Mesendoderm (in vitro differentiated cells): ENCODE results near the gene CYP4F2.

Source experiments
- DNase-seq: peaks from one replicate; pipeline ENCODE4 v3.0.0; 2013
- H2AK5ac ChIP-seq: 2 replicates; pipeline ENCODE4 v1.6.1; 2013; ENCODE audit warnings: low read length, inconsistent platforms
- H2BK120ac ChIP-seq: 2 replicates; pipeline ENCODE4 v1.6.1; 2013; ENCODE audit warnings: low read depth, mild to moderate bottlenecking, low read length, moderate library complexity, mixed read lengths
- H2BK15ac ChIP-seq: replicated peaks from 2 replicates; pipeline ENCODE4 v1.6.1; 2013; ENCODE audit warnings: low read depth, mild to moderate bottlenecking, moderate library complexity
- H2BK5ac ChIP-seq: 2 replicates; pipeline ENCODE4 v1.6.1; 2013; ENCODE audit warnings: low read length, inconsistent platforms
- H3K18ac ChIP-seq: 2 replicates; pipeline ENCODE4 v1.6.1; 2013; ENCODE audit warnings: mild to moderate bottlenecking, low read length, mixed read lengths
- H3K23ac ChIP-seq: one replicate; pipeline ENCODE4 v1.6.1; 2013; ENCODE audit warnings: low read length
- H3K27ac ChIP-seq: 2 replicates; pipeline ENCODE4 v1.5.1; 2013; ENCODE audit warnings: low read depth, mild to moderate bottlenecking, inconsistent platforms, low read length, moderate library complexity
- H3K27me3 ChIP-seq: 2 replicates; pipeline ENCODE4 v1.6.1; 2013; ENCODE audit warnings: low read length, control low read depth, mild to moderate bottlenecking, inconsistent platforms; ENCODE audit not compliant: insufficient read depth, poor library complexity
- H3K36me3 ChIP-seq: 2 replicates; pipeline ENCODE4 v1.6.1; 2013; ENCODE audit warnings: low read length, inconsistent platforms; ENCODE audit not compliant: control insufficient read depth, insufficient read depth
- H3K4ac ChIP-seq: one replicate; pipeline ENCODE4 v1.6.1; 2013; ENCODE audit warnings: low read depth, mild to moderate bottlenecking, low read length, moderate library complexity
- H3K4me1 ChIP-seq: 2 replicates; pipeline ENCODE4 v1.6.1; 2013; ENCODE audit warnings: low read depth, low read length, inconsistent platforms; ENCODE audit not compliant: control insufficient read depth
- H3K4me2 ChIP-seq: 2 replicates; pipeline ENCODE4 v1.6.1; 2013; ENCODE audit warnings: low read length
- H3K4me3 ChIP-seq: 2 replicates; pipeline ENCODE4 v1.5.1; 2013; ENCODE audit warnings: mild to moderate bottlenecking, low read length
- H3K56ac ChIP-seq: one replicate; pipeline ENCODE4 v1.6.1; 2013; ENCODE audit warnings: low read length
- H3K79me1 ChIP-seq: 2 replicates; pipeline ENCODE4 v1.6.1; 2013; ENCODE audit warnings: low read length, inconsistent platforms
- H3K79me2 ChIP-seq: 2 replicates; pipeline ENCODE4 v1.6.1; 2013; ENCODE audit warnings: mild to moderate bottlenecking, low read length; ENCODE audit not compliant: control insufficient read depth, insufficient read depth
- H3K9ac ChIP-seq: 2 replicates; pipeline ENCODE4 v1.6.1; 2013; ENCODE audit warnings: low read length, inconsistent platforms
- H4K5ac ChIP-seq: one replicate; pipeline ENCODE4 v1.6.1; 2013; ENCODE audit warnings: low read length
- H4K8ac ChIP-seq: one replicate; pipeline ENCODE4 v1.6.1; 2013; ENCODE audit warnings: low read depth, mild to moderate bottlenecking, control low read depth, low read length, moderate library complexity
- WGBS: extraction: QIAGEN DNeasy Blood & Tissue Kit; methylation state at CpG from one replicate; pipeline ENCODE4 v1.1.7; 2013; ENCODE audit warnings: low lambda C conversion rate, missing lambda C conversion rate; ENCODE audit not compliant: insufficient coverage; ENCODE audit errors: extremely low coverage; 5-methylcytosine and 5-hydroxymethylcytosine counted together

The CYP4F2 gene

DNA sequence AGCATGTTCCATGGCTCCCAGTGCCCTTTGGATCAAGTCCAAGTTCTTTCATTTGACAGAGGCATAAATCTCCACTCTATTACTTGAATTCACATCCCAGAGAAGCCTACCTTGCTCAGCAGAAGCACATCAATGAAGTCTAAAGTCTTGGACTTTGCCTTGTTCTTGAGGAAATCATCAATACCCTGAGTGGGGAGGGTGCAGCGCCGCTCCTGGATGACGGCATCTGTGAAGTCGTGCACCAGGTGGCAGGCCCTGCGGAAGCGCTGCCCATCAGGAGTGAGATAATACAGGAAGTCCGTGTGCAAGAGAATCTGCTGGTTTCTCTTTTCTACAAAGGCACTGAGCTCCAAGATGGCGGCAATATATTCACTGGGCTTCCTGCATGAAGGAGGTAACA is 25.8 kb upstream of the CYP4F2 start:
- H2BK5ac ChIP-seq, result no peak overlapping the region
- no peak overlapping the region for H3K23ac ChIP-seq
- H4K8ac ChIP-seq, result no peak overlapping the region
- no peak overlapping the region for H2BK120ac ChIP-seq
- H3K4me1 ChIP-seq, result no peaks in the 10 kb centered on the region
- H3K9ac ChIP-seq, result no peak overlapping the region
- no peaks in the 10 kb centered on the region for H3K79me1 ChIP-seq
- no peak overlapping the region for H3K27ac ChIP-seq
- no CpG with 5 or more reads among the region's 8 CpGs for WGBS
- no peak overlapping the region for H2BK15ac ChIP-seq
- H3K79me2 ChIP-seq, result no peaks in the 10 kb centered on the region
- H3K56ac ChIP-seq, result no peak overlapping the region
- DNase-seq, result no peak
- no peak overlapping the region for H3K18ac ChIP-seq
- no peak overlapping the region for H3K4me2 ChIP-seq
- H3K4me3 ChIP-seq, result no peak overlapping the region
- H3K27me3 ChIP-seq, result no peaks in the 10 kb centered on the region
- no peak overlapping the region for H4K5ac ChIP-seq
- no peaks in the 10 kb centered on the region for H3K36me3 ChIP-seq
- H3K4ac ChIP-seq, result no peak overlapping the region
- H2AK5ac ChIP-seq, result no peak overlapping the region

- no peak overlapping the region for H2BK5ac ChIP-seq
- no peaks in the 10 kb centered on the region for H3K4me1 ChIP-seq
- H2BK15ac ChIP-seq, result no peak overlapping the region
- no peak overlapping the region for H3K4ac ChIP-seq
- no peak overlapping the region for H2AK5ac ChIP-seq
- no peak overlapping the region for H3K56ac ChIP-seq
- H3K79me2 ChIP-seq, result no peaks in the 10 kb centered on the region
- H3K79me1 ChIP-seq, result no peaks in the 10 kb centered on the region
- no peak overlapping the region for H3K9ac ChIP-seq
- H3K27ac ChIP-seq, result no peak overlapping the region
- H4K5ac ChIP-seq, result no peak overlapping the region
- no peak overlapping the region for H4K8ac ChIP-seq
- WGBS, result no CpG with 5 or more reads among the region's 4 CpGs
- no peak overlapping the region for H3K18ac ChIP-seq
- H3K4me3 ChIP-seq, result no peak overlapping the region
- DNase-seq, result no peak
- no peaks in the 10 kb centered on the region for H3K27me3 ChIP-seq
- no peak overlapping the region for H3K4me2 ChIP-seq
- H2BK120ac ChIP-seq, result no peak overlapping the region
- no peak overlapping the region for H3K23ac ChIP-seq
- H3K36me3 ChIP-seq, result no peaks in the 10 kb centered on the region
Measured at GRCh38 chr19:15922021-15922420, 24.1 kb upstream of the CYP4F2 start.

DNA sequence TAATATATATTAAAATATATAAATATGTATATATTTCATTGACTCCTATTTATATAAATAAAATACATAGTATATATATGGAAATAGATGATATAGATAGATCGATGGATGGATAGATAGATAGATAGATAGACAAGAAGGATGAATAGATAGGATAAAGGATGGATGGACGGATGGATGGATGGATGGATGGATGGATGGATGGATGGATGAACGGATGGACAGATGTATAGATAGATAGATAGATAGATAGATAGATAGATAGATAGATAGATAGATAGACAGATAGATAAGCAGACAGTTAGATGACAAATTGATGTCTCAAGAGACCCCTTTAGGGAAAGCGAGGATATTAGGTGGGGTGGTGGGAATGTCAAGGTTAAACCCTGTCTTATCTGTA is 21.4 kb upstream of the CYP4F2 start:
- no peaks in the 10 kb centered on the region for H3K27me3 ChIP-seq
- no peak overlapping the region for H2BK15ac ChIP-seq
- H4K5ac ChIP-seq, result no peak overlapping the region
- no peak overlapping the region for H3K4ac ChIP-seq
- no peaks in the 10 kb centered on the region for H3K36me3 ChIP-seq
- H2BK5ac ChIP-seq, result no peak overlapping the region
- no peak overlapping the region for H2BK120ac ChIP-seq
- no peaks in the 10 kb centered on the region for H3K79me2 ChIP-seq
- H2AK5ac ChIP-seq, result no peak overlapping the region
- no peak overlapping the region for H3K56ac ChIP-seq
- H3K4me1 ChIP-seq, result no peaks in the 10 kb centered on the region
- DNase-seq, result no peak
- no peak overlapping the region for H4K8ac ChIP-seq
- H3K79me1 ChIP-seq, result no peaks in the 10 kb centered on the region
- no peak overlapping the region for H3K23ac ChIP-seq
- H3K4me2 ChIP-seq, result no peak overlapping the region
- H3K27ac ChIP-seq, result no peak overlapping the region
- H3K4me3 ChIP-seq, result no peak overlapping the region
- no peak overlapping the region for H3K9ac ChIP-seq
- H3K18ac ChIP-seq, result no peak overlapping the region
- 100% methylated on average over 2 of the region's 4 CpGs for WGBS

DNA sequence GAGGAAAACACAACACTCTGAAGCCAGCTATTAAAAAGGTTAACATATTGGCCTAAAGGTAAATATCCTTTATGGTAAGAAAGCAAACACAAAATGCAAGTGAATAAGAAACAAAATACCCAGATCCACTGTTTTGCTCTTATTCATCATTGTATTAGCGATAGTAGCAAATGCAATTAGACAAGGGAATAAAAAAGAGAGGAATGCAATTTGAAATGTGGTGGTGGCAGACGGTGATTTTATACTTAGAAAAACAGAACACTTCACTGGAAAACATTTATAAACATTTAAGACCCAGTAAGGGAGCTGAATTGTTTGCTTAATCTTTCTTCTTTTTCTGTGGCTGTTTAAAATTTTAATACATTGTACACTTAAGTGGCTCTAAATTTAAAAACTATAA is 17.2 kb upstream of the CYP4F2 start:
- Histone ChIP-seq H2BK120ac (no peak overlapping the region), H3K79me1 (no peaks in the 10 kb centered on the region), H3K4me2 (no peak overlapping the region), H3K79me2 (no peaks in the 10 kb centered on the region), H4K8ac (no peak overlapping the region), H3K4me3 (no peak overlapping the region), H2BK15ac (no peak overlapping the region), H3K9ac (no peak overlapping the region), H4K5ac (no peak overlapping the region), H3K23ac (no peak overlapping the region), H3K27me3 (peaks cover 2% of the 10 kb centered on the region), H3K56ac (no peak overlapping the region), H3K18ac (no peak overlapping the region), H2BK5ac (no peak overlapping the region), H3K4me1 (no peaks in the 10 kb centered on the region), H2AK5ac (no peak overlapping the region), H3K4ac (no peak overlapping the region), H3K27ac (no peak overlapping the region), H3K36me3 (no peaks in the 10 kb centered on the region)
- WGBS, result no CpG with 5 or more reads among the region's 2 CpGs
- DNase-seq, result no peak

GRCh38 chr19:15913830-15914229 is 16.0 kb upstream of the CYP4F2 start:
- Histone ChIP-seq H3K56ac (no peak overlapping the region), H4K8ac (no peak overlapping the region), H3K9ac (no peak overlapping the region), H2AK5ac (no peak overlapping the region), H4K5ac (no peak overlapping the region), H3K4ac (no peak overlapping the region), H3K23ac (no peak overlapping the region), H3K36me3 (no peaks in the 10 kb centered on the region), H3K4me1 (no peaks in the 10 kb centered on the region), H3K4me3 (no peak overlapping the region), H3K79me2 (no peaks in the 10 kb centered on the region), H2BK15ac (no peak overlapping the region), H3K18ac (no peak overlapping the region), H3K4me2 (no peak overlapping the region), H3K27ac (no peak overlapping the region), H2BK5ac (no peak overlapping the region), H2BK120ac (no peak overlapping the region), H3K27me3 (peaks cover 2% of the 10 kb centered on the region), H3K79me1 (no peaks in the 10 kb centered on the region)
- no peak for DNase-seq
- WGBS, result no CpG with 5 or more reads among the region's 8 CpGs

GRCh38 chr19:15913384-15913783 is 15.5 kb upstream of the CYP4F2 start:
- Histone ChIP-seq H3K18ac (no peak overlapping the region), H3K4me2 (no peak overlapping the region), H3K4ac (no peak overlapping the region), H3K79me1 (no peaks in the 10 kb centered on the region), H3K9ac (no peak overlapping the region), H3K36me3 (no peaks in the 10 kb centered on the region), H3K56ac (no peak overlapping the region), H4K8ac (no peak overlapping the region), H2BK120ac (no peak overlapping the region), H3K27me3 (peaks cover 2% of the 10 kb centered on the region), H2AK5ac (no peak overlapping the region), H3K23ac (no peak overlapping the region), H3K79me2 (no peaks in the 10 kb centered on the region), H2BK5ac (no peak overlapping the region), H4K5ac (no peak overlapping the region), H2BK15ac (no peak overlapping the region), H3K4me3 (no peak overlapping the region), H3K27ac (no peak overlapping the region), H3K4me1 (no peaks in the 10 kb centered on the region)
- WGBS, result no CpG with 5 or more reads among the region's 6 CpGs
- DNase-seq, result no peak
